Uterus (tissue), 2 donors: ENCODE data around the gene KRTAP10-10.

ENCODE experiments used
- POLR2A ChIP-seq, 2 donors: fragments of 450-650 bp; IDR thresholded peaks; one replicate each; pipeline ENCODE4 v1.6.1; 2016; ENCODE audit warnings: antibody characterized with exemption in 2 of 2, mild to moderate bottlenecking in 1 of 2, moderate library complexity in 1 of 2
- TF ChIP-seq, protein P1 (sequence below), 4 experiments: fragments of 200-600 bp in 2 of 4; fragments of 450-650 bp in 2 of 4; sonication (generic) in 2 of 4; IDR thresholded peaks; one replicate each; pipeline ENCODE4 v1.5.1; 2016 to 2019; ENCODE audit warnings: antibody characterized with exemption in 4 of 4, mild to moderate bottlenecking in 2 of 4, moderate library complexity in 1 of 4

DNA sequence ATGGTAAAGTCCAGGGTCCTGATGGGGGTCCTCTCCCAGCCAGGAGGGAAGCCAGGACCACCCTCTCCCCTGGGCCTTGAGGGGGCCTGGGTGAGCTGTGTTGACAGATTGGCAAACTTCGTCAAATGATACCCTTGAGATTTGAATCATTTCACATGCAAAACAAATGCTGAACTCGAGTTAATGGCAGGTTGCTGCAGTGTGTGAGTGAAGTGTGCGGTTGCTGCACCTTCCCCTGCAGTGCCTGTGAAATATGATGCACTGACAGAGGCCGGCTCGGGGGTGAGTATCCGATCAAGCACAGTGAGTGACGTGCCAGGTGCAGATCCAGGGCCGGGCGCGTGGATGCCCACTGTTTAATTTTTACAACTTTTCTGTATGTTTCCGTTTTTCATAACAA is 50.5 kb downstream of the KRTAP10-10 start:
- TF ChIP-seq, protein P1, sequence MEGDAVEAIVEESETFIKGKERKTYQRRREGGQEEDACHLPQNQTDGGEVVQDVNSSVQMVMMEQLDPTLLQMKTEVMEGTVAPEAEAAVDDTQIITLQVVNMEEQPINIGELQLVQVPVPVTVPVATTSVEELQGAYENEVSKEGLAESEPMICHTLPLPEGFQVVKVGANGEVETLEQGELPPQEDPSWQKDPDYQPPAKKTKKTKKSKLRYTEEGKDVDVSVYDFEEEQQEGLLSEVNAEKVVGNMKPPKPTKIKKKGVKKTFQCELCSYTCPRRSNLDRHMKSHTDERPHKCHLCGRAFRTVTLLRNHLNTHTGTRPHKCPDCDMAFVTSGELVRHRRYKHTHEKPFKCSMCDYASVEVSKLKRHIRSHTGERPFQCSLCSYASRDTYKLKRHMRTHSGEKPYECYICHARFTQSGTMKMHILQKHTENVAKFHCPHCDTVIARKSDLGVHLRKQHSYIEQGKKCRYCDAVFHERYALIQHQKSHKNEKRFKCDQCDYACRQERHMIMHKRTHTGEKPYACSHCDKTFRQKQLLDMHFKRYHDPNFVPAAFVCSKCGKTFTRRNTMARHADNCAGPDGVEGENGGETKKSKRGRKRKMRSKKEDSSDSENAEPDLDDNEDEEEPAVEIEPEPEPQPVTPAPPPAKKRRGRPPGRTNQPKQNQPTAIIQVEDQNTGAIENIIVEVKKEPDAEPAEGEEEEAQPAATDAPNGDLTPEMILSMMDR (IDR thresholded peaks at IDR 0.05): no peak
- no peak for TF ChIP-seq POLR2A (IDR thresholded peaks at IDR 0.05)
